HG02798 (cell line): ENCODE data around the gene SOBP.

Source experiments
- ATAC-seq: cut with Tn5 transposase; IDR thresholded peaks from one replicate; pipeline ENCODE4 v1.9.1; 2021; ENCODE audit warnings: mild to moderate bottlenecking; ENCODE audit not compliant: unreplicated experiment, poor library complexity

The SOBP gene

GRCh38 chr6:107578642-107579341 lies 88.9 kb downstream of the SOBP start:
- no peak for ATAC-seq

GRCh38 chr6:107579456-107580056 lies 89.6 kb downstream of the SOBP start:
- no peak for ATAC-seq

GRCh38 chr6:107582086-107582485 lies 92.2 kb downstream of the SOBP start:
- no peak for ATAC-seq

GRCh38 chr6:107584726-107585125 lies 94.8 kb downstream of the SOBP start:
- no peak for ATAC-seq

GRCh38 chr6:107585815-107586435 lies 96.0 kb downstream of the SOBP start:
- no peak for ATAC-seq

GRCh38 chr6:107587451-107587850 lies 97.5 kb downstream of the SOBP start:
- ATAC-seq = no peak

- no peak for ATAC-seq
These were observed 99.3 kb downstream of the SOBP start for GRCh38 chr6:107589199-107589598.

GRCh38 chr6:107589934-107590333 lies 100.0 kb downstream of the SOBP start:
- ATAC-seq = no peak

- no peak for ATAC-seq
These were observed 100.5 kb downstream of the SOBP start for GRCh38 chr6:107590378-107590777.

- ATAC-seq = no peak
These were observed 101.4 kb downstream of the SOBP start for GRCh38 chr6:107591346-107591745.

GRCh38 chr6:107592806-107593205 lies 102.9 kb downstream of the SOBP start:
- no peak for ATAC-seq

GRCh38 chr6:107594736-107595135 lies 104.8 kb downstream of the SOBP start:
- no peak for ATAC-seq

GRCh38 chr6:107598091-107598490 lies 108.2 kb downstream of the SOBP start:
- no peak for ATAC-seq

GRCh38 chr6:107599043-107599442 lies 109.1 kb downstream of the SOBP start:
- no peak for ATAC-seq

- no peak for ATAC-seq
These were observed 110.2 kb downstream of the SOBP start for GRCh38 chr6:107600121-107600520.

- ATAC-seq = no peak
These were observed 111.0 kb downstream of the SOBP start for GRCh38 chr6:107600936-107601335.

GRCh38 chr6:107601406-107601805 lies 111.5 kb downstream of the SOBP start:
- no peak for ATAC-seq

- ATAC-seq = no peak
These were observed 112.5 kb downstream of the SOBP start for GRCh38 chr6:107602321-107603005.

- ATAC-seq = no peak
These were observed 113.1 kb downstream of the SOBP start for GRCh38 chr6:107603006-107603370.

GRCh38 chr6:107604549-107604948 lies 114.6 kb downstream of the SOBP start:
- no peak for ATAC-seq

GRCh38 chr6:107606407-107606806 lies 116.5 kb downstream of the SOBP start:
- no peak for ATAC-seq
